Measurements from ENCODE around the gene LY86.

GRCh38 chr6:6583836-6584235, 4.7 kb upstream of the LY86 start:
- TF ChIP-seq POLR2A (IDR thresholded peaks at IDR 0.05) = no peak
- TF ChIP-seq, protein P1, sequence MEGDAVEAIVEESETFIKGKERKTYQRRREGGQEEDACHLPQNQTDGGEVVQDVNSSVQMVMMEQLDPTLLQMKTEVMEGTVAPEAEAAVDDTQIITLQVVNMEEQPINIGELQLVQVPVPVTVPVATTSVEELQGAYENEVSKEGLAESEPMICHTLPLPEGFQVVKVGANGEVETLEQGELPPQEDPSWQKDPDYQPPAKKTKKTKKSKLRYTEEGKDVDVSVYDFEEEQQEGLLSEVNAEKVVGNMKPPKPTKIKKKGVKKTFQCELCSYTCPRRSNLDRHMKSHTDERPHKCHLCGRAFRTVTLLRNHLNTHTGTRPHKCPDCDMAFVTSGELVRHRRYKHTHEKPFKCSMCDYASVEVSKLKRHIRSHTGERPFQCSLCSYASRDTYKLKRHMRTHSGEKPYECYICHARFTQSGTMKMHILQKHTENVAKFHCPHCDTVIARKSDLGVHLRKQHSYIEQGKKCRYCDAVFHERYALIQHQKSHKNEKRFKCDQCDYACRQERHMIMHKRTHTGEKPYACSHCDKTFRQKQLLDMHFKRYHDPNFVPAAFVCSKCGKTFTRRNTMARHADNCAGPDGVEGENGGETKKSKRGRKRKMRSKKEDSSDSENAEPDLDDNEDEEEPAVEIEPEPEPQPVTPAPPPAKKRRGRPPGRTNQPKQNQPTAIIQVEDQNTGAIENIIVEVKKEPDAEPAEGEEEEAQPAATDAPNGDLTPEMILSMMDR (IDR thresholded peaks at IDR 0.05) = no peak
